DND-41 (cell line): ENCODE data around the gene SPRN.
"Not testable (repeated sequence)": the region's sequence is repeated elsewhere in the genome, so short reads cannot be mapped to it uniquely, and the experiment has no call there.

ENCODE experiments used
- ATAC-seq: fragments of 200-7000 bp; cut with Tn5 transposase; 3 replicates; pipeline ENCODE4 v1.9.1; 2021; ENCODE audit warnings: low read depth; ENCODE audit not compliant: insufficient read depth
- DNase-seq: peaks from one replicate; pipeline ENCODE4 v3.0.0-alpha.2; 2020
- H2AFZ ChIP-seq: 2 replicates; pipeline ENCODE4 v1.6.0; 2012; ENCODE audit warnings: low read depth, low read length
- H3K27ac ChIP-seq: 2 replicates; pipeline ENCODE4 v1.5.1; 2012; ENCODE audit warnings: low read length, inconsistent platforms
- H3K27me3 ChIP-seq: fragments of 200-600 bp; sonication (generic); 2 replicates; pipeline ENCODE4 v1.6.0; 2012; ENCODE audit warnings: low read length, mild to moderate bottlenecking, inconsistent platforms; ENCODE audit not compliant: insufficient read depth, poor library complexity
- H3K36me3 ChIP-seq: 2 replicates; pipeline ENCODE4 v1.5.1; 2012; ENCODE audit warnings: low read length, inconsistent platforms; ENCODE audit not compliant: insufficient read depth
- H3K4me1 ChIP-seq: 2 replicates; pipeline ENCODE4 v1.5.1; 2012; ENCODE audit warnings: mild to moderate bottlenecking, low read length; ENCODE audit not compliant: insufficient read depth
- H3K4me2 ChIP-seq: 2 replicates; pipeline ENCODE4 v1.6.0; 2012; ENCODE audit warnings: mild to moderate bottlenecking, moderate library complexity, low read length, inconsistent platforms; ENCODE audit not compliant: insufficient read depth
- H3K4me3 ChIP-seq, 2 experiments: fragments of 200-600 bp in 1 of 2; shearing (Covaris generic) in 1 of 2; 2 replicates each; pipeline ENCODE4 v1.5.1; 2012 to 2016; ENCODE audit warnings: inconsistent platforms in 2 of 2, low read length in 2 of 2, mild to moderate bottlenecking in 2 of 2, low read depth in 1 of 2, moderate library complexity in 1 of 2
- H3K79me2 ChIP-seq: 2 replicates; pipeline ENCODE4 v1.6.0; 2012; ENCODE audit warnings: low read length, inconsistent platforms; ENCODE audit not compliant: insufficient read depth
- H3K9ac ChIP-seq: 2 replicates; pipeline ENCODE4 v1.6.0; 2012; ENCODE audit warnings: low read depth, mild to moderate bottlenecking, inconsistent platforms, low read length, moderate library complexity
- H3K9me3 ChIP-seq: 2 replicates; pipeline ENCODE4 v1.5.1; 2012; ENCODE audit warnings: low read length, moderate library complexity, mild to moderate bottlenecking, inconsistent platforms; ENCODE audit not compliant: insufficient read depth, severe bottlenecking
- H4K20me1 ChIP-seq: 2 replicates; pipeline ENCODE4 v1.6.0; 2012; ENCODE audit warnings: low read length; ENCODE audit not compliant: insufficient read depth
- CTCF ChIP-seq: IDR thresholded peaks from 2 replicates; pipeline ENCODE4 v1.5.1; 2012; ENCODE audit warnings: borderline replicate concordance, low read length, moderate library complexity, mild to moderate bottlenecking; ENCODE audit not compliant: poor library complexity, severe bottlenecking; ENCODE audit errors: extremely low read depth
- EZH2 ChIP-seq: IDR thresholded peaks from 3 replicates; pipeline ENCODE4 v1.6.1; 2012; ENCODE audit warnings: borderline replicate concordance, low read depth, mild to moderate bottlenecking, moderate library complexity, low read length, inconsistent platforms; ENCODE audit not compliant: severe bottlenecking

SPRN gene

GRCh38 chr10:133442967-133443924 is 18.8 kb upstream of the SPRN start:
- H2AFZ ChIP-seq: no peak overlapping the region
- no peaks in the 10 kb centered on the region for H3K27me3 ChIP-seq
- no peaks in the 10 kb centered on the region for H3K79me2 ChIP-seq
- H3K36me3 ChIP-seq: peaks cover 11% of the 10 kb centered on the region
- no peak overlapping the region for H3K4me2 ChIP-seq
- H4K20me1 ChIP-seq: 0 out of 2 replicates have a peak, but pooled peaks cover 5% of the 10 kb centered on the region
- ATAC-seq (no peak; the same call in 2 of the 3 replicates), DNase-seq (no peak)
- TF ChIP-seq EZH2 (no peak), CTCF (no peak)
- no peaks in the 10 kb centered on the region for H3K4me1 ChIP-seq
- H3K4me3 ChIP-seq: no peak overlapping the region
- H3K9me3 ChIP-seq: peaks cover 42% of the 10 kb centered on the region
- H3K27ac ChIP-seq: no peak overlapping the region
- no peak overlapping the region for H3K9ac ChIP-seq

GRCh38 chr10:133442191-133442966 is 18.0 kb upstream of the SPRN start:
- peak; percentile 27; the same call in 2 of the 3 replicates for ATAC-seq
- TF ChIP-seq CTCF: no peak
- no peak for TF ChIP-seq EZH2
- Histone ChIP-seq H3K27ac (no peak overlapping the region), H2AFZ (no peak overlapping the region), H3K9me3 (peaks cover 34% of the 10 kb centered on the region), H3K9ac (no peak overlapping the region), H3K4me1 (no peaks in the 10 kb centered on the region), H3K79me2 (no peaks in the 10 kb centered on the region), H3K4me3 (no peak overlapping the region), H3K36me3 (peaks cover 11% of the 10 kb centered on the region), H4K20me1 (0 out of 2 replicates have a peak, but pooled peaks cover 5% of the 10 kb centered on the region), H3K4me2 (no peak overlapping the region), H3K27me3 (no peaks in the 10 kb centered on the region)
- DNase-seq: no peak

- peaks cover 28% of the 10 kb centered on the region for H3K9me3 ChIP-seq
- no peak overlapping the region for H3K4me2 ChIP-seq
- no peak overlapping the region for H3K9ac ChIP-seq
- ATAC-seq (no peak), DNase-seq (no peak)
- H3K4me3 ChIP-seq: no peak overlapping the region
- H4K20me1 ChIP-seq: 0 out of 2 replicates have a peak, but pooled peaks cover 5% of the 10 kb centered on the region
- H3K27ac ChIP-seq: no peak overlapping the region
- H2AFZ ChIP-seq: no peak overlapping the region
- H3K4me1 ChIP-seq: no peaks in the 10 kb centered on the region
- TF ChIP-seq CTCF (no peak), EZH2 (no peak)
- H3K79me2 ChIP-seq: no peaks in the 10 kb centered on the region
- no peaks in the 10 kb centered on the region for H3K27me3 ChIP-seq
- H3K36me3 ChIP-seq: peaks cover 11% of the 10 kb centered on the region
Observed at GRCh38 chr10:133441780-133442179, 17.4 kb upstream of the SPRN start.

GRCh38 chr10:133441356-133441755 is 16.9 kb upstream of the SPRN start:
- H3K27me3 ChIP-seq, H4K20me1 ChIP-seq, H3K4me2 ChIP-seq, H3K4me1 ChIP-seq, ATAC-seq, H2AFZ ChIP-seq, H3K4me3 ChIP-seq, H3K27ac ChIP-seq, H3K79me2 ChIP-seq, DNase-seq, H3K9ac ChIP-seq: not testable (repeated sequence)
- Histone ChIP-seq H3K36me3 (peaks cover 11% of the 10 kb centered on the region), H3K9me3 (peaks cover 24% of the 10 kb centered on the region)
